H1 (cell line): Measurements from ENCODE around the gene SYMPK. TPM values are rescaled to one million over a fixed set of nuclear protein-coding genes. Genes with fewer than 3 reads are reported as not detected.

Source experiments
- BACH1 ChIP-seq: IDR thresholded peaks from 2 replicates; pipeline ENCODE4 v1.6.1; 2012; ENCODE audit warnings: low read length, improper control_type of control experiment
- CBX8 ChIP-seq: fragments of 300-800, 300-1000 bp; sonication (generic); IDR thresholded peaks from 2 replicates; pipeline ENCODE4 v1.7.1; 2016; ENCODE audit warnings: low read depth, low read length, borderline replicate concordance
- EGR1 ChIP-seq: IDR thresholded peaks from 2 replicates; pipeline ENCODE4 v1.6.1; 2011; ENCODE audit warnings: low read depth, low read length, borderline replicate concordance
- KDM1A ChIP-seq: fragments of 200-600, 300-600 bp; sonication (generic); IDR thresholded peaks from 2 replicates; pipeline ENCODE4 v1.7.1; 2016; ENCODE audit warnings: mild to moderate bottlenecking, low read length, borderline replicate concordance
- KDM4A ChIP-seq: IDR thresholded peaks from one replicate; pipeline ENCODE4 v1.7.1; 2012; ENCODE audit warnings: low read depth, mild to moderate bottlenecking, moderate library complexity, low read length, inconsistent platforms; ENCODE audit not compliant: severe bottlenecking
- PHF8 ChIP-seq: fragments of 200-600 bp; sonication (generic); conservative IDR thresholded peaks from 2 replicates; pipeline ENCODE4 v1.7.1; 2012; ENCODE audit warnings: low read depth, mild to moderate bottlenecking, inconsistent platforms, low read length, moderate library complexity
- POLR2A ChIP-seq, 2 experiments: IDR thresholded peaks; 1 replicate in 1 of 2; 2 replicates in 1 of 2; pipeline ENCODE4 v1.6.1; 2011; ENCODE audit warnings: low read depth in 2 of 2, low read length in 2 of 2, mild to moderate bottlenecking in 2 of 2; ENCODE audit errors: control extremely low read depth in 1 of 2
- POLR2AphosphoS5 ChIP-seq: IDR thresholded peaks from 2 replicates; pipeline ENCODE4 v1.6.1; 2011; ENCODE audit warnings: low read depth, low read length
- SIN3A ChIP-seq, 2 experiments: IDR thresholded peaks in 1 of 2; conservative IDR thresholded peaks in 1 of 2; 2 replicates each; pipeline ENCODE4 v1.6.1; 2011 to 2012; ENCODE audit warnings: low read length in 2 of 2, improper control_type of control experiment in 1 of 2, low read depth in 1 of 2, mild to moderate bottlenecking in 1 of 2
- SP1 ChIP-seq: IDR thresholded peaks from 2 replicates; pipeline ENCODE4 v1.6.1; 2011; ENCODE audit warnings: low read depth, low read length
- SP4 ChIP-seq: IDR thresholded peaks from 2 replicates; pipeline ENCODE4 v1.6.1; 2012; ENCODE audit warnings: low read length, inconsistent platforms
- SRF ChIP-seq: IDR thresholded peaks from 2 replicates; pipeline ENCODE4 v1.6.1; 2011; ENCODE audit warnings: mild to moderate bottlenecking, low read depth, low read length, moderate library complexity
- TAF1 ChIP-seq: IDR thresholded peaks from 2 replicates; pipeline ENCODE4 v1.6.1; 2011; ENCODE audit warnings: mild to moderate bottlenecking, low read depth, low read length
- TAF7 ChIP-seq: optimal IDR thresholded peaks from 2 replicates; pipeline ENCODE3; 2011; ENCODE audit warnings: low read depth, mild to moderate bottlenecking, inconsistent platforms, low read length, moderate library complexity, borderline replicate concordance
- TBP ChIP-seq: IDR thresholded peaks from 2 replicates; pipeline ENCODE4 v1.6.1; 2011; ENCODE audit warnings: low read depth, low read length, improper control_type of control experiment
- TEAD4 ChIP-seq: IDR thresholded peaks from 2 replicates; pipeline ENCODE4 v1.6.1; 2012; ENCODE audit warnings: low read depth, low read length, inconsistent platforms, mixed read lengths
- YY1 ChIP-seq: IDR thresholded peaks from 2 replicates; pipeline ENCODE4 v1.6.1; 2011; ENCODE audit warnings: low read depth, mild to moderate bottlenecking, low read length
- polyA plus RNA-seq, 7 experiments: library from polyadenylated mRNA; depleted of rRNA in 3 of 7; stranded (reverse) in 5 of 7; unstranded in 2 of 7; fragments of >200 nt in 5 of 7; fragments of 200-250 nt in 2 of 7; gene quantifications; 1 replicate in 5 of 7; 2 replicates in 1 of 7; 4 replicates in 1 of 7; pipeline versions ENCODE4 v1.2.1 to v1.2.3, GENCODE V29; 2011 to 2013; ENCODE audit warnings: missing spikeins in 2 of 7, mixed read lengths in 2 of 7
- total RNA-seq: library from RNA; stranded (reverse); fragmentation: NEBNext Ultra II Directional; extraction: Animal tissue kit (Norgen Biotek cat#: 25700); gene quantifications from 2 replicates; pipeline ENCODE4 v1.2.1, GENCODE V29; 2021
- TF ChIP-seq, protein P1 (sequence below): IDR thresholded peaks from 2 replicates; pipeline ENCODE4 v1.6.1; 2011; ENCODE audit warnings: low read depth, mild to moderate bottlenecking, low read length; ENCODE audit not compliant: insufficient read depth
- TF ChIP-seq, protein P2 (sequence below): IDR thresholded peaks from 2 replicates; pipeline ENCODE4 v1.6.1; 2012; ENCODE audit warnings: inconsistent platforms
- TF ChIP-seq, protein P3 (sequence below), 3 experiments: IDR thresholded peaks; 1 replicate in 2 of 3; 2 replicates in 1 of 3; pipeline versions ENCODE4 v1.5.1 to v1.6.1; 2011; ENCODE audit warnings: low read length in 3 of 3, mild to moderate bottlenecking in 3 of 3, inconsistent platforms in 2 of 3, low read depth in 1 of 3, moderate library complexity in 1 of 3; ENCODE audit not compliant: insufficient read depth in 1 of 3; ENCODE audit errors: control extremely low read depth in 1 of 3

SYMPK gene
- total and polyA plus RNA-seq, 2 of the 8 experiments (the other 6 are each of a cell fraction or from before 2014, with no cell fraction given) = 93.6 to 99.5 TPM

DNA sequence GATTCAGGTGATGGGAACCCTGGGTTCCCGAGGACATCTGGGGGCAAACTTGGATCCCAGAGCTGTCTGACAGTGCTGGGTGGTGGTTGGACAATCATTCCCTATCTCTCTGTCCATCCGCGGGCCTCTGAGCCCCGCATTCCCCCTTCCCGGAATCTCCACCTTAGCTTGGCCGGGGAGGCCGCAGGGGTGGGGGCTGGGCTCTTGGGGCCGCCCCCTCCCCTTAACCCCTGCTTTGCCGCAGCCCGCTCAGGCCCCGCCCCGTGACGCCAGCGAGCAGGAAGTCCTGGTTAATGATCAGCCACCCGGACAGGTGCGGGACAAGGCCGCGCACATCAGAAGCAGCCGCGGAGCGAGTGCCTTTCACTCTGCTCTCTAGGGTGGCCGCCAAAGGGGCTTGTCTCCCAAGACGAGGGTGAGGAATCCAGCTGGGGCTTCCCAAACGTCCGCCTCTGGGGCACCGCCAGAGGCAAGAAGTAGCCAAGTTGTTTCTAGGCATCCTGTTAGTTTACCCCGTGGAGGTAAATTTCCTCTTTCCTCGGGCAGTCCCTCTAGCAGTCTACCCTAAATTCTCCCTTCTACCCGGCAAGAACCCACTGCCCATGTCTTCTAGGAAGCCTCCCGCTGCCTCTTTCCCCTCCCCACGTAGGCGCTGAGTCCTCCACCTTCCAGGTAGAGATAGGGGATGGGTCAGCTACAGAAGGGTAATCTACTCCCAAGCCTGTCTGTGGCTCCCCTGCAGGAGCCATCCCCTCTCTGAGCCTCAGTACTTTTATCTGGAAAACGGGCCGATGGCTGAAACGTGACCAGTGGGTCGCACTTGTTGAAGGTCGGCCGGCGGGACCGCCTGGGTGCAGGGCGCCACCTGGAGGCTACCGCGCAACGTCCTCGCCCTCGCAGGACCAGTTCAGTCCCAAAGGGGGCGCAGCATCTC lies 20.0 kb upstream of the SYMPK start (continued):
- TF ChIP-seq, protein P1, sequence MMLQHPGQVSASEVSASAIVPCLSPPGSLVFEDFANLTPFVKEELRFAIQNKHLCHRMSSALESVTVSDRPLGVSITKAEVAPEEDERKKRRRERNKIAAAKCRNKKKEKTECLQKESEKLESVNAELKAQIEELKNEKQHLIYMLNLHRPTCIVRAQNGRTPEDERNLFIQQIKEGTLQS = peak; percentile 63
- peak; percentile 62; the same call in 1 of the 2 replicates for TF ChIP-seq YY1
- peak; percentile 26; the same call in 1 of the 2 replicates for TF ChIP-seq TAF1
- TF ChIP-seq SP1 = peak; percentile 57; the same call in 1 of the 2 replicates
- peak; percentile 100 for TF ChIP-seq KDM1A
- peak; percentile 65 to 71; a peak in 1 of 4 replicates for TF ChIP-seq SIN3A (conservative IDR thresholded peaks at IDR 0.05 in 1 of 2, IDR thresholded peaks at IDR 0.05 in 1 of 2; ENCODE audit: low read depth in 1 of 2, low read length in 2 of 2)
- no peak for TF ChIP-seq PHF8
- TF ChIP-seq, protein P2, sequence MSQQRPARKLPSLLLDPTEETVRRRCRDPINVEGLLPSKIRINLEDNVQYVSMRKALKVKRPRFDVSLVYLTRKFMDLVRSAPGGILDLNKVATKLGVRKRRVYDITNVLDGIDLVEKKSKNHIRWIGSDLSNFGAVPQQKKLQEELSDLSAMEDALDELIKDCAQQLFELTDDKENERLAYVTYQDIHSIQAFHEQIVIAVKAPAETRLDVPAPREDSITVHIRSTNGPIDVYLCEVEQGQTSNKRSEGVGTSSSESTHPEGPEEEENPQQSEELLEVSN = peak; percentile 24; the same call in 1 of the 2 replicates
- peak; percentile 26; the same call in 1 of the 2 replicates for TF ChIP-seq TBP
- peak; percentile 83 for TF ChIP-seq BACH1
- peak; percentile 37 to 61 for TF ChIP-seq POLR2A (IDR thresholded peaks at IDR 0.05; ENCODE audit: control extremely low read depth in 1 of 2, low read depth in 2 of 2, low read length in 2 of 2)
- TF ChIP-seq SP4 = peak; percentile 77; the same call in 1 of the 2 replicates
- peak; percentile 25; the same call in 1 of the 2 replicates for TF ChIP-seq SRF
- 0 out of 2 replicates have a peak, but pooled peaks have one; percentile 44 for TF ChIP-seq EGR1
- no peak for TF ChIP-seq KDM4A
- peak; percentile 61; the same call in 1 of the 2 replicates for TF ChIP-seq POLR2AphosphoS5
- TF ChIP-seq TEAD4 = no peak
- TF ChIP-seq TAF7 = peak; percentile 77
- TF ChIP-seq CBX8 = no peak
- TF ChIP-seq, protein P3, sequence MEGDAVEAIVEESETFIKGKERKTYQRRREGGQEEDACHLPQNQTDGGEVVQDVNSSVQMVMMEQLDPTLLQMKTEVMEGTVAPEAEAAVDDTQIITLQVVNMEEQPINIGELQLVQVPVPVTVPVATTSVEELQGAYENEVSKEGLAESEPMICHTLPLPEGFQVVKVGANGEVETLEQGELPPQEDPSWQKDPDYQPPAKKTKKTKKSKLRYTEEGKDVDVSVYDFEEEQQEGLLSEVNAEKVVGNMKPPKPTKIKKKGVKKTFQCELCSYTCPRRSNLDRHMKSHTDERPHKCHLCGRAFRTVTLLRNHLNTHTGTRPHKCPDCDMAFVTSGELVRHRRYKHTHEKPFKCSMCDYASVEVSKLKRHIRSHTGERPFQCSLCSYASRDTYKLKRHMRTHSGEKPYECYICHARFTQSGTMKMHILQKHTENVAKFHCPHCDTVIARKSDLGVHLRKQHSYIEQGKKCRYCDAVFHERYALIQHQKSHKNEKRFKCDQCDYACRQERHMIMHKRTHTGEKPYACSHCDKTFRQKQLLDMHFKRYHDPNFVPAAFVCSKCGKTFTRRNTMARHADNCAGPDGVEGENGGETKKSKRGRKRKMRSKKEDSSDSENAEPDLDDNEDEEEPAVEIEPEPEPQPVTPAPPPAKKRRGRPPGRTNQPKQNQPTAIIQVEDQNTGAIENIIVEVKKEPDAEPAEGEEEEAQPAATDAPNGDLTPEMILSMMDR (IDR thresholded peaks at IDR 0.05; ENCODE audit: control extremely low read depth in 1 of 3, insufficient read depth in 1 of 3, low read depth in 1 of 3, low read length in 3 of 3) = peak; percentile 99 to 100 (median 100)
